ENCODE measurements around the gene RHCG. TPM values are rescaled to one million over a fixed set of nuclear protein-coding genes. Genes with fewer than 3 reads are reported as not detected.

Gene RHCG
- total RNA-seq, 1 experiment from 2014 or later: not detected

- H3K27ac ChIP-seq (ENCODE audit: low read length): no peak overlapping the region
- no peak for DNase-seq
- H3K36me3 ChIP-seq (ENCODE audit: insufficient read depth, low read length): no peaks in the 10 kb centered on the region
- no peak overlapping the region for H3K4me3 ChIP-seq (ENCODE audit: low read length)
- H3K9ac ChIP-seq (ENCODE audit: low read length): no peak overlapping the region
- H4K20me1 ChIP-seq (ENCODE audit: insufficient read depth, low read depth, low read length): no peaks in the 10 kb centered on the region
- no peaks in the 10 kb centered on the region for H3K9me2 ChIP-seq (replicated peaks; ENCODE audit: insufficient read depth, low read length)
- no peaks in the 10 kb centered on the region for H3K27me3 ChIP-seq (ENCODE audit: low read length)
- no peaks in the 10 kb centered on the region for H3K4me1 ChIP-seq (ENCODE audit: low read length)
- no peaks in the 10 kb centered on the region for H3K9me3 ChIP-seq (ENCODE audit: low read length)
- no peak overlapping the region for H3K4me2 ChIP-seq (ENCODE audit: low read depth, low read length, poor library complexity, severe bottlenecking)
- no peaks in the 10 kb centered on the region for H3K79me2 ChIP-seq (ENCODE audit: low read length)
- H2AFZ ChIP-seq (ENCODE audit: low read length): no peak overlapping the region
Measured at GRCh38 chr15:89499156-89499555, 2.8 kb upstream of the RHCG start.

GRCh38 chr15:89498574-89498906 lies 2.2 kb upstream of the RHCG start:
- Histone ChIP-seq H3K27ac (ENCODE audit: low read length) (no peak overlapping the region), H3K36me3 (ENCODE audit: insufficient read depth, low read length) (no peaks in the 10 kb centered on the region), H3K9me3 (ENCODE audit: low read length) (no peaks in the 10 kb centered on the region), H3K4me2 (ENCODE audit: low read depth, low read length, poor library complexity, severe bottlenecking) (no peak overlapping the region), H3K9ac (ENCODE audit: low read length) (no peak overlapping the region), H3K27me3 (ENCODE audit: low read length) (no peaks in the 10 kb centered on the region), H3K4me1 (ENCODE audit: low read length) (no peaks in the 10 kb centered on the region), H4K20me1 (ENCODE audit: insufficient read depth, low read depth, low read length) (no peaks in the 10 kb centered on the region), H2AFZ (ENCODE audit: low read length) (no peak overlapping the region), H3K9me2 (replicated peaks; ENCODE audit: insufficient read depth, low read length) (no peaks in the 10 kb centered on the region), H3K79me2 (ENCODE audit: low read length) (no peaks in the 10 kb centered on the region), H3K4me3 (ENCODE audit: low read length) (no peak overlapping the region)
- no peak for DNase-seq

GRCh38 chr15:89497231-89497630 lies 848 bp upstream of the RHCG start:
- Histone ChIP-seq H3K36me3 (ENCODE audit: insufficient read depth, low read length) (no peaks in the 10 kb centered on the region), H3K27me3 (ENCODE audit: low read length) (no peaks in the 10 kb centered on the region), H3K4me2 (ENCODE audit: low read depth, low read length, poor library complexity, severe bottlenecking) (no peak overlapping the region), H3K27ac (ENCODE audit: low read length) (no peak overlapping the region), H3K9me2 (replicated peaks; ENCODE audit: insufficient read depth, low read length) (no peaks in the 10 kb centered on the region), H3K9me3 (ENCODE audit: low read length) (no peaks in the 10 kb centered on the region), H2AFZ (ENCODE audit: low read length) (no peak overlapping the region), H3K4me3 (ENCODE audit: low read length) (no peak overlapping the region), H3K9ac (ENCODE audit: low read length) (no peak overlapping the region), H4K20me1 (ENCODE audit: insufficient read depth, low read depth, low read length) (no peaks in the 10 kb centered on the region), H3K4me1 (ENCODE audit: low read length) (no peaks in the 10 kb centered on the region), H3K79me2 (ENCODE audit: low read length) (no peaks in the 10 kb centered on the region)
- DNase-seq: no peak

GRCh38 chr15:89495638-89496145 lies 691 bp downstream of the RHCG start:
- Histone ChIP-seq H3K9me3 (ENCODE audit: low read length) (no peaks in the 10 kb centered on the region), H3K36me3 (ENCODE audit: insufficient read depth, low read length) (no peaks in the 10 kb centered on the region), H2AFZ (ENCODE audit: low read length) (no peak overlapping the region), H3K9ac (ENCODE audit: low read length) (no peak overlapping the region), H3K27ac (ENCODE audit: low read length) (no peak overlapping the region), H4K20me1 (ENCODE audit: insufficient read depth, low read depth, low read length) (no peaks in the 10 kb centered on the region), H3K4me1 (ENCODE audit: low read length) (no peaks in the 10 kb centered on the region), H3K27me3 (ENCODE audit: low read length) (no peaks in the 10 kb centered on the region), H3K4me2 (ENCODE audit: low read depth, low read length, poor library complexity, severe bottlenecking) (no peak overlapping the region), H3K79me2 (ENCODE audit: low read length) (no peaks in the 10 kb centered on the region), H3K4me3 (ENCODE audit: low read length) (no peak overlapping the region), H3K9me2 (replicated peaks; ENCODE audit: insufficient read depth, low read length) (no peaks in the 10 kb centered on the region)
- no peak for DNase-seq

- Histone ChIP-seq H3K9me2 (replicated peaks; ENCODE audit: insufficient read depth, low read length) (no peaks in the 10 kb centered on the region), H3K27me3 (ENCODE audit: low read length) (no peaks in the 10 kb centered on the region), H4K20me1 (ENCODE audit: insufficient read depth, low read depth, low read length) (no peaks in the 10 kb centered on the region), H2AFZ (ENCODE audit: low read length) (no peak overlapping the region), H3K27ac (ENCODE audit: low read length) (no peak overlapping the region), H3K79me2 (ENCODE audit: low read length) (no peaks in the 10 kb centered on the region), H3K4me1 (ENCODE audit: low read length) (no peaks in the 10 kb centered on the region), H3K9ac (ENCODE audit: low read length) (no peak overlapping the region), H3K4me2 (ENCODE audit: low read depth, low read length, poor library complexity, severe bottlenecking) (no peak overlapping the region), H3K36me3 (ENCODE audit: insufficient read depth, low read length) (no peaks in the 10 kb centered on the region), H3K4me3 (ENCODE audit: low read length) (no peak overlapping the region), H3K9me3 (ENCODE audit: low read length) (no peaks in the 10 kb centered on the region)
- DNase-seq: peak; percentile 71
Measured at GRCh38 chr15:89494941-89495637, 1.3 kb downstream of the RHCG start.

GRCh38 chr15:89494031-89494430 lies 2.4 kb downstream of the RHCG start:
- no peaks in the 10 kb centered on the region for H3K36me3 ChIP-seq (ENCODE audit: insufficient read depth, low read length)
- no peaks in the 10 kb centered on the region for H3K27me3 ChIP-seq (ENCODE audit: low read length)

GRCh38 chr15:89492934-89493631 lies 3.3 kb downstream of the RHCG start:
- Histone ChIP-seq H3K4me3 (ENCODE audit: low read length) (no peak overlapping the region), H3K9me2 (replicated peaks; ENCODE audit: insufficient read depth, low read length) (no peaks in the 10 kb centered on the region), H3K27ac (ENCODE audit: low read length) (no peak overlapping the region)

More at GRCh38 chr15:89494031-89494430, 2.4 kb downstream of the RHCG start:
- Histone ChIP-seq H4K20me1 (ENCODE audit: insufficient read depth, low read depth, low read length) (no peaks in the 10 kb centered on the region), H2AFZ (ENCODE audit: low read length) (no peak overlapping the region), H3K27ac (ENCODE audit: low read length) (no peak overlapping the region), H3K4me1 (ENCODE audit: low read length) (no peaks in the 10 kb centered on the region), H3K4me3 (ENCODE audit: low read length) (no peak overlapping the region), H3K79me2 (ENCODE audit: low read length) (no peaks in the 10 kb centered on the region), H3K9ac (ENCODE audit: low read length) (no peak overlapping the region), H3K4me2 (ENCODE audit: low read depth, low read length, poor library complexity, severe bottlenecking) (no peak overlapping the region), H3K9me2 (replicated peaks; ENCODE audit: insufficient read depth, low read length) (no peaks in the 10 kb centered on the region), H3K9me3 (ENCODE audit: low read length) (no peaks in the 10 kb centered on the region)
- DNase-seq: no peak

GRCh38 chr15:89492111-89492641 lies 4.2 kb downstream of the RHCG start:
- peak; percentile 52 for DNase-seq
- no peaks in the 10 kb centered on the region for H3K36me3 ChIP-seq (ENCODE audit: insufficient read depth, low read length)
- no peaks in the 10 kb centered on the region for H3K27me3 ChIP-seq (ENCODE audit: low read length)
- no peaks in the 10 kb centered on the region for H3K9me2 ChIP-seq (replicated peaks; ENCODE audit: insufficient read depth, low read length)
- no peak overlapping the region for H2AFZ ChIP-seq (ENCODE audit: low read length)
- no peaks in the 10 kb centered on the region for H3K79me2 ChIP-seq (ENCODE audit: low read length)
- H3K9me3 ChIP-seq (ENCODE audit: low read length): no peaks in the 10 kb centered on the region
- H4K20me1 ChIP-seq (ENCODE audit: insufficient read depth, low read depth, low read length): no peaks in the 10 kb centered on the region
- no peaks in the 10 kb centered on the region for H3K4me1 ChIP-seq (ENCODE audit: low read length)
- no peak overlapping the region for H3K9ac ChIP-seq (ENCODE audit: low read length)
- no peak overlapping the region for H3K4me2 ChIP-seq (ENCODE audit: low read depth, low read length, poor library complexity, severe bottlenecking)
- H3K27ac ChIP-seq (ENCODE audit: low read length): no peak overlapping the region
- H3K4me3 ChIP-seq (ENCODE audit: low read length): no peak overlapping the region

More at GRCh38 chr15:89492934-89493631, 3.3 kb downstream of the RHCG start:
- Histone ChIP-seq H3K4me2 (ENCODE audit: low read depth, low read length, poor library complexity, severe bottlenecking) (no peak overlapping the region), H2AFZ (ENCODE audit: low read length) (no peak overlapping the region), H3K36me3 (ENCODE audit: insufficient read depth, low read length) (no peaks in the 10 kb centered on the region), H3K79me2 (ENCODE audit: low read length) (no peaks in the 10 kb centered on the region), H3K9ac (ENCODE audit: low read length) (no peak overlapping the region), H4K20me1 (ENCODE audit: insufficient read depth, low read depth, low read length) (no peaks in the 10 kb centered on the region), H3K4me1 (ENCODE audit: low read length) (no peaks in the 10 kb centered on the region), H3K27me3 (ENCODE audit: low read length) (no peaks in the 10 kb centered on the region), H3K9me3 (ENCODE audit: low read length) (no peaks in the 10 kb centered on the region)
- no peak for DNase-seq

All from Karpas-422 (cell line).